Activated naive CD8-positive, alpha-beta T cell treated with anti-CD3 and anti-CD28 coated beads, Interleukin-2, amount 50 U/mL, for 16 hours (primary cell): ENCODE results near the gene PRKX.
"Not testable (repeated sequence)": the region's sequence is repeated elsewhere in the genome, so short reads cannot be mapped to it uniquely, and the experiment has no call there.

Experiments used
- DNase-seq: peaks from one replicate; pipeline ENCODE4 v3.0.0-alpha.2; 2020; ENCODE audit warnings: low read depth, low spot score

Gene PRKX

GRCh38 chrX:3577551-3577950, 135.9 kb downstream of the PRKX start:
- no peak for DNase-seq

GRCh38 chrX:3576886-3577501, 136.5 kb downstream of the PRKX start:
- no peak for DNase-seq

- no peak for DNase-seq
Observed at GRCh38 chrX:3567686-3568085, 145.8 kb downstream of the PRKX start.

- DNase-seq = no peak
Observed at GRCh38 chrX:3563451-3563850, 150.0 kb downstream of the PRKX start.

- DNase-seq = not testable (repeated sequence)
Observed at GRCh38 chrX:3560010-3560409, 153.4 kb downstream of the PRKX start.
